ENCODE data around the gene DNM2. TPM values are rescaled to one million over a fixed set of nuclear protein-coding genes. Genes with fewer than 3 reads are reported as not detected.

DNM2 gene
- total and polyA plus RNA-seq, 2 of the 13 experiments (the other 11 are each of a cell fraction or from before 2014, with no cell fraction given): 41.7 to 59.8 TPM

DNA sequence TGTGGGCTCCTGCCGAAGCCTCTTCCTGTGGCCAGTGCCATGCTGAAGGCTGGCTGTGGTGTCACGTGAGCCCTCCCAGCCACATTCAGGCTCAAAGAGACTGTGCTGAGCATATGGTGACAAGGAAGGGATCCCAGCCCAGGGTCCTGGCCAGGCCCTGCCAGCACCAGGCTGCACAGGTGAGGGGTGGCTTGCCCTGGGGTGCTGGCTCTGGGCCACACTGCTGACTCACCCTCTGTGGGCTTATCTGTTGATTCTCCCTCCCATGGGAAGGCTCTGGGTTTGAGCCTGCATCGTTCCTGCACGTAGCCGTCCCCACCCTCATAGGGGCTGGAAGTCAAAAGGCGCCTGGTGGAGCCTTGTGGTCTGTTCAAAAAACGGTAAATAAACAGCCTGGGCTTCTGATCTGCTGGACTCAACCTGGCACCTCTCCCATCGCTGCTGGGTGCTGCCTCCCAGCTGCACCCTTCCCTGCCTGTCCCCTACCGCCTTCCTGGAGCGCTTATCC is 31.1 kb downstream of the DNM2 start (continued):
- TF ChIP-seq, protein P1, sequence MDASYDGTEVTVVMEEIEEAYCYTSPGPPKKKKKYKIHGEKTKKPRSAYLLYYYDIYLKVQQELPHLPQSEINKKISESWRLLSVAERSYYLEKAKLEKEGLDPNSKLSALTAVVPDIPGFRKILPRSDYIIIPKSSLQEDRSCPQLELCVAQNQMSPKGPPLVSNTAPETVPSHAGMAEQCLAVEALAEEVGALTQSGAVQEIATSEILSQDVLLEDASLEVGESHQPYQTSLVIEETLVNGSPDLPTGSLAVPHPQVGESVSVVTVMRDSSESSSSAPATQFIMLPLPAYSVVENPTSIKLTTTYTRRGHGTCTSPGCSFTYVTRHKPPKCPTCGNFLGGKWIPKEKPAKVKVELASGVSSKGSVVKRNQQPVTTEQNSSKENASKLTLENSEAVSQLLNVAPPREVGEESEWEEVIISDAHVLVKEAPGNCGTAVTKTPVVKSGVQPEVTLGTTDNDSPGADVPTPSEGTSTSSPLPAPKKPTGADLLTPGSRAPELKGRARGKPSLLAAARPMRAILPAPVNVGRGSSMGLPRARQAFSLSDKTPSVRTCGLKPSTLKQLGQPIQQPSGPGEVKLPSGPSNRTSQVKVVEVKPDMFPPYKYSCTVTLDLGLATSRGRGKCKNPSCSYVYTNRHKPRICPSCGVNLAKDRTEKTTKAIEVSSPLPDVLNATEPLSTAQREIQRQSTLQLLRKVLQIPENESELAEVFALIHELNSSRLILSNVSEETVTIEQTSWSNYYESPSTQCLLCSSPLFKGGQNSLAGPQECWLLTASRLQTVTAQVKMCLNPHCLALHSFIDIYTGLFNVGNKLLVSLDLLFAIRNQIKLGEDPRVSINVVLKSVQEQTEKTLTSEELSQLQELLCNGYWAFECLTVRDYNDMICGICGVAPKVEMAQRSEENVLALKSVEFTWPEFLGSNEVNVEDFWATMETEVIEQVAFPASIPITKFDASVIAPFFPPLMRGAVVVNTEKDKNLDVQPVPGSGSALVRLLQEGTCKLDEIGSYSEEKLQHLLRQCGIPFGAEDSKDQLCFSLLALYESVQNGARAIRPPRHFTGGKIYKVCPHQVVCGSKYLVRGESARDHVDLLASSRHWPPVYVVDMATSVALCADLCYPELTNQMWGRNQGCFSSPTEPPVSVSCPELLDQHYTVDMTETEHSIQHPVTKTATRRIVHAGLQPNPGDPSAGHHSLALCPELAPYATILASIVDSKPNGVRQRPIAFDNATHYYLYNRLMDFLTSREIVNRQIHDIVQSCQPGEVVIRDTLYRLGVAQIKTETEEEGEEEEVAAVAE (CRISPR knock-in tag; IDR thresholded peaks at IDR 0.05; ENCODE audit: borderline replicate concordance): no peak
- no peak for TF ChIP-seq ZNF180 (CRISPR knock-in tag; IDR thresholded peaks at IDR 0.05; ENCODE audit: borderline replicate concordance, low read depth)
- TF ChIP-seq ZNF878 (CRISPR knock-in tag; IDR thresholded peaks at IDR 0.05): no peak
- no peak for TF ChIP-seq TOE1 (CRISPR knock-in tag; IDR thresholded peaks at IDR 0.05)
- TF ChIP-seq SRSF4 (IDR thresholded peaks at IDR 0.05; ENCODE audit: low read depth, low read length, poor library complexity, severe bottlenecking): no peak
- TF ChIP-seq, protein P2, sequence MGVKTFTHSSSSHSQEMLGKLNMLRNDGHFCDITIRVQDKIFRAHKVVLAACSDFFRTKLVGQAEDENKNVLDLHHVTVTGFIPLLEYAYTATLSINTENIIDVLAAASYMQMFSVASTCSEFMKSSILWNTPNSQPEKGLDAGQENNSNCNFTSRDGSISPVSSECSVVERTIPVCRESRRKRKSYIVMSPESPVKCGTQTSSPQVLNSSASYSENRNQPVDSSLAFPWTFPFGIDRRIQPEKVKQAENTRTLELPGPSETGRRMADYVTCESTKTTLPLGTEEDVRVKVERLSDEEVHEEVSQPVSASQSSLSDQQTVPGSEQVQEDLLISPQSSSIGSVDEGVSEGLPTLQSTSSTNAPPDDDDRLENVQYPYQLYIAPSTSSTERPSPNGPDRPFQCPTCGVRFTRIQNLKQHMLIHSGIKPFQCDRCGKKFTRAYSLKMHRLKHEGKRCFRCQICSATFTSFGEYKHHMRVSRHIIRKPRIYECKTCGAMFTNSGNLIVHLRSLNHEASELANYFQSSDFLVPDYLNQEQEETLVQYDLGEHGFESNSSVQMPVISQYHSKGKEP (CRISPR knock-in tag; IDR thresholded peaks at IDR 0.05): no peak
- TF ChIP-seq CHCHD3 (CRISPR knock-in tag; IDR thresholded peaks at IDR 0.05): no peak
- TF ChIP-seq, protein P3, sequence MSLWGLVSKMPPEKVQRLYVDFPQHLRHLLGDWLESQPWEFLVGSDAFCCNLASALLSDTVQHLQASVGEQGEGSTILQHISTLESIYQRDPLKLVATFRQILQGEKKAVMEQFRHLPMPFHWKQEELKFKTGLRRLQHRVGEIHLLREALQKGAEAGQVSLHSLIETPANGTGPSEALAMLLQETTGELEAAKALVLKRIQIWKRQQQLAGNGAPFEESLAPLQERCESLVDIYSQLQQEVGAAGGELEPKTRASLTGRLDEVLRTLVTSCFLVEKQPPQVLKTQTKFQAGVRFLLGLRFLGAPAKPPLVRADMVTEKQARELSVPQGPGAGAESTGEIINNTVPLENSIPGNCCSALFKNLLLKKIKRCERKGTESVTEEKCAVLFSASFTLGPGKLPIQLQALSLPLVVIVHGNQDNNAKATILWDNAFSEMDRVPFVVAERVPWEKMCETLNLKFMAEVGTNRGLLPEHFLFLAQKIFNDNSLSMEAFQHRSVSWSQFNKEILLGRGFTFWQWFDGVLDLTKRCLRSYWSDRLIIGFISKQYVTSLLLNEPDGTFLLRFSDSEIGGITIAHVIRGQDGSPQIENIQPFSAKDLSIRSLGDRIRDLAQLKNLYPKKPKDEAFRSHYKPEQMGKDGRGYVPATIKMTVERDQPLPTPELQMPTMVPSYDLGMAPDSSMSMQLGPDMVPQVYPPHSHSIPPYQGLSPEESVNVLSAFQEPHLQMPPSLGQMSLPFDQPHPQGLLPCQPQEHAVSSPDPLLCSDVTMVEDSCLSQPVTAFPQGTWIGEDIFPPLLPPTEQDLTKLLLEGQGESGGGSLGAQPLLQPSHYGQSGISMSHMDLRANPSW (CRISPR knock-in tag; IDR thresholded peaks at IDR 0.05; ENCODE audit: borderline replicate concordance): peak; percentile 52; the same call in 1 of the 2 replicates
- TF ChIP-seq, protein P4, sequence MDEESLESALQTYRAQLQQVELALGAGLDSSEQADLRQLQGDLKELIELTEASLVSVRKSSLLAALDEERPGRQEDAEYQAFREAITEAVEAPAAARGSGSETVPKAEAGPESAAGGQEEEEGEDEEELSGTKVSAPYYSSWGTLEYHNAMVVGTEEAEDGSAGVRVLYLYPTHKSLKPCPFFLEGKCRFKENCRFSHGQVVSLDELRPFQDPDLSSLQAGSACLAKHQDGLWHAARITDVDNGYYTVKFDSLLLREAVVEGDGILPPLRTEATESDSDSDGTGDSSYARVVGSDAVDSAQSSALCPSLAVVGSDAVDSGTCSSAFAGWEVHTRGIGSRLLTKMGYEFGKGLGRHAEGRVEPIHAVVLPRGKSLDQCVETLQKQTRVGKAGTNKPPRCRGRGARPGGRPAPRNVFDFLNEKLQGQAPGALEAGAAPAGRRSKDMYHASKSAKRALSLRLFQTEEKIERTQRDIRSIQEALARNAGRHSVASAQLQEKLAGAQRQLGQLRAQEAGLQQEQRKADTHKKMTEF (CRISPR knock-in tag; IDR thresholded peaks at IDR 0.05): peak; percentile 85
- TF ChIP-seq, protein P5, sequence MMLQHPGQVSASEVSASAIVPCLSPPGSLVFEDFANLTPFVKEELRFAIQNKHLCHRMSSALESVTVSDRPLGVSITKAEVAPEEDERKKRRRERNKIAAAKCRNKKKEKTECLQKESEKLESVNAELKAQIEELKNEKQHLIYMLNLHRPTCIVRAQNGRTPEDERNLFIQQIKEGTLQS (CRISPR knock-in tag; IDR thresholded peaks at IDR 0.05): peak; percentile 89
- TF ChIP-seq SMARCC2 (IDR thresholded peaks at IDR 0.05): no peak
- TF ChIP-seq, protein P6, sequence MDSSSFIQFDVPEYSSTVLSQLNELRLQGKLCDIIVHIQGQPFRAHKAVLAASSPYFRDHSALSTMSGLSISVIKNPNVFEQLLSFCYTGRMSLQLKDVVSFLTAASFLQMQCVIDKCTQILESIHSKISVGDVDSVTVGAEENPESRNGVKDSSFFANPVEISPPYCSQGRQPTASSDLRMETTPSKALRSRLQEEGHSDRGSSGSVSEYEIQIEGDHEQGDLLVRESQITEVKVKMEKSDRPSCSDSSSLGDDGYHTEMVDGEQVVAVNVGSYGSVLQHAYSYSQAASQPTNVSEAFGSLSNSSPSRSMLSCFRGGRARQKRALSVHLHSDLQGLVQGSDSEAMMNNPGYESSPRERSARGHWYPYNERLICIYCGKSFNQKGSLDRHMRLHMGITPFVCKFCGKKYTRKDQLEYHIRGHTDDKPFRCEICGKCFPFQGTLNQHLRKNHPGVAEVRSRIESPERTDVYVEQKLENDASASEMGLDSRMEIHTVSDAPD (CRISPR knock-in tag; IDR thresholded peaks at IDR 0.05): no peak
- no peak for TF ChIP-seq XBP1 (CRISPR knock-in tag; IDR thresholded peaks at IDR 0.05)
- no peak for TF ChIP-seq ZNF234 (CRISPR knock-in tag; conservative IDR thresholded peaks at IDR 0.05)
- TF ChIP-seq, protein P7, sequence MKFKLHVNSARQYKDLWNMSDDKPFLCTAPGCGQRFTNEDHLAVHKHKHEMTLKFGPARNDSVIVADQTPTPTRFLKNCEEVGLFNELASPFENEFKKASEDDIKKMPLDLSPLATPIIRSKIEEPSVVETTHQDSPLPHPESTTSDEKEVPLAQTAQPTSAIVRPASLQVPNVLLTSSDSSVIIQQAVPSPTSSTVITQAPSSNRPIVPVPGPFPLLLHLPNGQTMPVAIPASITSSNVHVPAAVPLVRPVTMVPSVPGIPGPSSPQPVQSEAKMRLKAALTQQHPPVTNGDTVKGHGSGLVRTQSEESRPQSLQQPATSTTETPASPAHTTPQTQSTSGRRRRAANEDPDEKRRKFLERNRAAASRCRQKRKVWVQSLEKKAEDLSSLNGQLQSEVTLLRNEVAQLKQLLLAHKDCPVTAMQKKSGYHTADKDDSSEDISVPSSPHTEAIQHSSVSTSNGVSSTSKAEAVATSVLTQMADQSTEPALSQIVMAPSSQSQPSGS (CRISPR knock-in tag; IDR thresholded peaks at IDR 0.05): no peak

Measured in HepG2 (cell line).